Ecto neural progenitor cell (in vitro differentiated cells): ENCODE data around the gene LRIG3.

Experiments used
- DNase-seq: peaks from one replicate; pipeline ENCODE4 v3.0.0-alpha.2; 2018; ENCODE audit warnings: low spot score

The LRIG3 gene

GRCh38 chr12:58932806-58933681 lies 12.7 kb upstream of the LRIG3 start:
- no peak for DNase-seq

- DNase-seq = no peak
Observed at GRCh38 chr12:58931518-58931917, 11.2 kb upstream of the LRIG3 start.

GRCh38 chr12:58930770-58931324 lies 10.5 kb upstream of the LRIG3 start:
- DNase-seq = no peak

GRCh38 chr12:58927120-58927519 lies 6.8 kb upstream of the LRIG3 start:
- no peak for DNase-seq

- DNase-seq = no peak
Observed at GRCh38 chr12:58926586-58926985, 6.3 kb upstream of the LRIG3 start.

- DNase-seq = no peak
Observed at GRCh38 chr12:58925751-58926150, 5.4 kb upstream of the LRIG3 start.

GRCh38 chr12:58925111-58925611 lies 4.9 kb upstream of the LRIG3 start:
- DNase-seq = no peak

- no peak for DNase-seq
Observed at GRCh38 chr12:58924652-58925051, 4.3 kb upstream of the LRIG3 start.

GRCh38 chr12:58923781-58924180 lies 3.5 kb upstream of the LRIG3 start:
- DNase-seq = no peak

- DNase-seq = no peak
Observed at GRCh38 chr12:58922849-58923248, 2.5 kb upstream of the LRIG3 start.

- DNase-seq = no peak
Observed at GRCh38 chr12:58920961-58921861, 907 bp upstream of the LRIG3 start.

GRCh38 chr12:58919231-58920101 lies 838 bp downstream of the LRIG3 start:
- peak; percentile 55 for DNase-seq

- DNase-seq = no peak
Observed at GRCh38 chr12:58918469-58918844, 1.8 kb downstream of the LRIG3 start.

GRCh38 chr12:58917699-58918468 lies 2.4 kb downstream of the LRIG3 start:
- DNase-seq = no peak

- no peak for DNase-seq
Observed at GRCh38 chr12:58916921-58917511, 3.3 kb downstream of the LRIG3 start.

GRCh38 chr12:58916161-58916621 lies 4.1 kb downstream of the LRIG3 start:
- no peak for DNase-seq

- no peak for DNase-seq
Observed at GRCh38 chr12:58915634-58916033, 4.7 kb downstream of the LRIG3 start.

- no peak for DNase-seq
Observed at GRCh38 chr12:58915037-58915436, 5.3 kb downstream of the LRIG3 start.

GRCh38 chr12:58914457-58914856 lies 5.8 kb downstream of the LRIG3 start:
- DNase-seq = no peak

- DNase-seq = no peak
Observed at GRCh38 chr12:58907391-58907790, 12.9 kb downstream of the LRIG3 start.
